ENCODE measurements around the gene ING4. TPM values are rescaled to one million over a fixed set of nuclear protein-coding genes. Genes with fewer than 3 reads are reported as not detected.

Gene ING4
- polyA plus RNA-seq, 1 of the 3 experiments (the other 2 are of a cell fraction) = 96.5 TPM

DNA sequence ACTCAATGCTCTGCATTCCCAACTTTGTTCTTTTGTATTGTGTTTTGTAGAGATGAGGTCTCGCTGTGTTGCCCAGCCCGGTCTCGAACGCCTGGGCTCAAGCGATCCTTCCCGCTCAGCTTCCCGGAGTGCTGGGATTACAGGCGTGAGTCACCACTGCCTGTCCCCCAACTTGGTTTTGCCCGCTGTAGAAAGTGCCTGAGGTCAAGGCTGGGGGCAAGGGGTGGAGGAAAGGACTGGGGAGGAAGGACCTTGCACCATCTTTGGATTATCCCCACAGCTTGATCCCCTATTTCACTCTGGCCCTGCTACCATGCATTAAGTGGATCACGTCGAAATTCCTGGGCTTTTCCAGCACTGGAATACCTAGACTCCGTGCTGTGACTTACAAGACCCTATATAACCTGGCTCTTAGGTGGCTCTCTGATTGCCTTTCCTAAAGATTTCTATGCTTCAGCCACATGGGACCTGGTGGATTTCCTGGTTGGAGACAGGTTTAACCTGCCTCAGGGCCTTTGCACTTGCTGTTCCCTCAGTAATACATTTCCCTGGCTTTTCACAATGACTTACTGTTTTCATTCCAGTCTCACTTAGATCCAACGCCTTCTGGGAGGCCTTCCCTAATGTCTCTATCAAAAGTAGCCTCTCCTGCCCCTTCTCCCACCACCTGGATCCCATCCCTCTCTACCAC is 38.3 kb upstream of the ING4 start:
- Histone ChIP-seq H3K4me2 (peak overlapping the region; percentile 98), H3K27ac (ENCODE audit: low read depth in 2 of 2, low read length in 1 of 2) (peak overlapping the region in 1 of 2 experiments; percentile 61; a peak in 1 of 4 replicates), H3K9me3 (no peaks in the 10 kb centered on the region), H2AFZ (ENCODE audit: low read depth) (peak overlapping the region; percentile 76), H3K4me1 (ENCODE audit: control insufficient read depth in 1 of 2, insufficient read depth in 2 of 2, low read depth in 1 of 2, low read length in 1 of 2) (peaks cover 6 to 13% of the 10 kb centered on the region in 2 experiments; a peak in 2 of 4 replicates), H3K79me2 (ENCODE audit: insufficient read depth) (peaks cover 11% of the 10 kb centered on the region), H4K20me1 (ENCODE audit: insufficient read depth) (no peaks in the 10 kb centered on the region), H3K9me2 (no peaks in the 10 kb centered on the region), H3K4me3 (ENCODE audit: low read depth in 2 of 2, low read length in 1 of 2) (peak overlapping the region; percentile 74 to 80), H3F3A (replicated peaks; ENCODE audit: insufficient read depth) (peaks cover 12% of the 10 kb centered on the region), H3K9ac (peak overlapping the region; percentile 62), H3K27me3 (ENCODE audit: insufficient read depth) (no peaks in the 10 kb centered on the region), H3K36me3 (replicated peaks in 1 of 2; ENCODE audit: control insufficient read depth in 1 of 2, insufficient read depth in 2 of 2, low read length in 1 of 2) (peaks cover 0 to 11% of the 10 kb centered on the region in 2 experiments)
- no peak for DNase-seq
- 58% methylated on average over 11 of the region's 13 CpGs for WGBS (ENCODE audit: low lambda C conversion rate)
- ChIA-PET CTCF (interaction anchor here (0.6 kb wide), 1 partner anchor 105 kb away, joined by 3 read pairs; no protein-coding TSS in a partner anchor), POLR2A (interaction anchor here (0.7 to 1.1 kb wide), 2 partner anchors 12 to 23 kb away, joined by 3 read pairs; partner anchors contain the start of genes COPS7A and ZNF384)
- TF ChIP-seq CHD2 (IDR thresholded peaks at IDR 0.05; ENCODE audit: low read length, partially characterized antibody) (no peak), TCF12 (IDR thresholded peaks at IDR 0.05) (no peak), FOXM1 (IDR thresholded peaks at IDR 0.05; ENCODE audit: low read depth) (no peak), FOSL2 (IDR thresholded peaks at IDR 0.05; ENCODE audit: borderline replicate concordance, low read depth) (0 out of 2 replicates have a peak, but pooled peaks have one; percentile 8), RXRA (IDR thresholded peaks at IDR 0.05; ENCODE audit: borderline replicate concordance, low read depth) (no peak), NFIC (IDR thresholded peaks at IDR 0.05; ENCODE audit: borderline replicate concordance) (no peak), TEAD4 (IDR thresholded peaks at IDR 0.05; ENCODE audit: borderline replicate concordance, insufficient read depth) (no peak)

DNA sequence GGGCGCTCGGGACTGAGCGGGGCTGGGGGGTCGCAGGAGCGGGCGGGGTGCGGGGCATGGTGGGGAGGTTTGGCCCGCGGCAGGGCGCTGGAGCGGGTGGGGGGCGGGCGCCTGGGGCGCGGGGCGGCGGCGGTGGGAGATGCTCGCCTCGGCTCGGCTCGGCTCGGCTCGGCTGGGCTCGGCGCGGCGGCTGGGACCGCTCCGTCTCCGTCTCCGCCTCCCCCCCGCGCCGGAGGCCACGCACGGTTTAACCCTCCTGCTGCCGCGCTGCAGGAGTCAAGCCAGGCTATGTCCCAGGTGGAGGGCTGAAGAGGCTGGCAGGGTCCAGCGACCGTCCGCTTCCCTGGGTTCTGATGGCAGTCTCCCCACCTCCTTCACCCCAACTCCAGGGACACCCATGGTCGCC is 37.7 kb upstream of the ING4 start, which contains the start of gene PIANP:
TSS of gene PIANP (minus strand) at position 170 of the 406 bp plus-strand sequence. CDS start 2,754 bp downstream, outside the sequence.
- peaks cover 0 to 15% of the 10 kb centered on the region in 2 experiments for H3K36me3 ChIP-seq (replicated peaks in 1 of 2; ENCODE audit: control insufficient read depth in 1 of 2, insufficient read depth in 2 of 2, low read length in 1 of 2)
- WGBS (ENCODE audit: low lambda C conversion rate) = no CpG with 5 or more reads among the region's 43 CpGs
- no peaks in the 10 kb centered on the region for H4K20me1 ChIP-seq (ENCODE audit: insufficient read depth)
- peak within 1 kb of the TSS; percentile 85 for H3K9ac ChIP-seq
- H3F3A ChIP-seq (replicated peaks; ENCODE audit: insufficient read depth) = peaks cover 12% of the 10 kb centered on the region
- H3K4me1 ChIP-seq (ENCODE audit: control insufficient read depth in 1 of 2, insufficient read depth in 2 of 2, low read depth in 1 of 2, low read length in 1 of 2) = peaks cover 6 to 13% of the 10 kb centered on the region in 2 experiments; a peak in 2 of 4 replicates
- peak within 1 kb of the TSS; percentile 74 to 80 for H3K4me3 ChIP-seq (ENCODE audit: low read depth in 2 of 2, low read length in 1 of 2)
- no peaks in the 10 kb centered on the region for H3K9me2 ChIP-seq
- H3K9me3 ChIP-seq = no peaks in the 10 kb centered on the region
- ChIA-PET CTCF (interaction anchor here (0.6 to 2.7 kb wide), 2 partner anchors 53 to 105 kb away, joined by 3 to 13 read pairs; partner anchors contain the start of gene MLF2), POLR2A (interaction anchor here (0.7 to 3.1 kb wide), 2 partner anchors 11 kb away, joined by 3 to 38 read pairs; partner anchors contain the start of gene ZNF384)
- peaks cover 11% of the 10 kb centered on the region for H3K79me2 ChIP-seq (ENCODE audit: insufficient read depth)
- H3K27me3 ChIP-seq (ENCODE audit: insufficient read depth) = no peaks in the 10 kb centered on the region
- peak within 1 kb of the TSS; percentile 81 for H2AFZ ChIP-seq (ENCODE audit: low read depth)
- TF ChIP-seq NFIC (IDR thresholded peaks at IDR 0.05; ENCODE audit: borderline replicate concordance) = no peak
- no peak for TF ChIP-seq GABPA (IDR thresholded peaks at IDR 0.05; ENCODE audit: low read depth)
- TF ChIP-seq CHD2 (IDR thresholded peaks at IDR 0.05; ENCODE audit: low read length, partially characterized antibody) = peak; percentile 48
- no peak for TF ChIP-seq POLR2AphosphoS5 (IDR thresholded peaks at IDR 0.05; ENCODE audit: low read depth, low read length)
- peak; percentile 92 for DNase-seq
- peak within 1 kb of the TSS in 1 of 2 experiments; percentile 80; a peak in 2 of 4 replicates for H3K27ac ChIP-seq (ENCODE audit: low read depth in 2 of 2, low read length in 1 of 2)
- peak within 1 kb of the TSS; percentile 98 for H3K4me2 ChIP-seq

All from SK-N-SH (cell line).